Fibroblast of skin of left quadriceps (primary cell): ENCODE measurements around the gene INPP5D.

Source experiments
- DNase-seq, 2 experiments: peaks; one replicate each; pipeline ENCODE4 v3.0.0-alpha.2; 2013; ENCODE audit warnings: low read depth in 2 of 2

The INPP5D gene

GRCh38 chr2:233234996-233235395 is 174.9 kb downstream of the INPP5D start:
- DNase-seq: no peak

GRCh38 chr2:233235977-233236376 is 175.8 kb downstream of the INPP5D start:
- no peak for DNase-seq

- DNase-seq: no peak
Measured at GRCh38 chr2:233236820-233237589, 176.9 kb downstream of the INPP5D start.

- DNase-seq: no peak
Measured at GRCh38 chr2:233240897-233241296, 180.8 kb downstream of the INPP5D start.

- no peak for DNase-seq
Measured at GRCh38 chr2:233241803-233242202, 181.7 kb downstream of the INPP5D start.

GRCh38 chr2:233242231-233242927 is 182.2 kb downstream of the INPP5D start:
- no peak for DNase-seq

- DNase-seq: no peak
Measured at GRCh38 chr2:233243348-233243747, 183.2 kb downstream of the INPP5D start.

- DNase-seq: no peak
Measured at GRCh38 chr2:233244818-233245217, 184.7 kb downstream of the INPP5D start.

GRCh38 chr2:233245406-233245805 is 185.3 kb downstream of the INPP5D start:
- no peak for DNase-seq

GRCh38 chr2:233247116-233247515 is 187.0 kb downstream of the INPP5D start:
- DNase-seq: no peak

- DNase-seq: no peak
Measured at GRCh38 chr2:233247744-233248143, 187.6 kb downstream of the INPP5D start.

- DNase-seq: no peak
Measured at GRCh38 chr2:233248999-233249398, 188.9 kb downstream of the INPP5D start.

- DNase-seq: no peak
Measured at GRCh38 chr2:233250568-233250967, 190.4 kb downstream of the INPP5D start.

- DNase-seq: no peak
Measured at GRCh38 chr2:233250985-233251305, 190.8 kb downstream of the INPP5D start.

GRCh38 chr2:233251306-233252116 is 191.4 kb downstream of the INPP5D start, which contains the start of gene ATG16L1:
Gene ATG16L1 (plus strand): TSS chr2:233251673. CDS start chr2:233251828, 155 bp downstream.
- peak; percentile 88 to 89 for DNase-seq

GRCh38 chr2:233252227-233252626 is 192.1 kb downstream of the INPP5D start:
- DNase-seq: no peak

- no peak for DNase-seq
Measured at GRCh38 chr2:233255151-233255550, 195.0 kb downstream of the INPP5D start.

GRCh38 chr2:233256048-233256447 is 195.9 kb downstream of the INPP5D start:
- no peak for DNase-seq
